GM19035 (cell line): ENCODE measurements around the gene MICU1.
"Not testable (repeated sequence)": the region's sequence is repeated elsewhere in the genome, so short reads cannot be mapped to it uniquely, and the experiment has no call there.

Source experiments
- ATAC-seq: cut with Tn5 transposase; IDR thresholded peaks from one replicate; pipeline ENCODE4 v1.9.1; 2021; ENCODE audit not compliant: unreplicated experiment

MICU1 gene

DNA sequence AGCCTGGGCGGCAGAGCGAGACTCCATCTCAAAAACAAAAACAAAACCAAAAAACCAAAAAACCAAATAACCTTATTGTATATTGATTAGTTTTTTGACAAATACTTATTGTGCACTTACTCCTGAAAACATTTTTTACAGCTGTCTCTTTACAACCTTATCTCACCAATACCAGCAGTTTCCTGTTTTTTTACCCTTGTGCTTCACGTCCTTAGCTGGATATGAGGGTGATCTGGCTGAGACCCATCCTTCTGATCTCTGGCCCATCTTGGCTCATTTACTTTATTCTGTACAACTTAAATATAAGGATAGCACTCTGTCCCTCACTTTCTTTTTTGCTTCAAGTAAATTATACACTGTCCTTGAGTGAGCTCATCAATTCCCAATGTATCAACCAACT lies 166.6 kb downstream of the MICU1 start:
- ATAC-seq: no peak

DNA sequence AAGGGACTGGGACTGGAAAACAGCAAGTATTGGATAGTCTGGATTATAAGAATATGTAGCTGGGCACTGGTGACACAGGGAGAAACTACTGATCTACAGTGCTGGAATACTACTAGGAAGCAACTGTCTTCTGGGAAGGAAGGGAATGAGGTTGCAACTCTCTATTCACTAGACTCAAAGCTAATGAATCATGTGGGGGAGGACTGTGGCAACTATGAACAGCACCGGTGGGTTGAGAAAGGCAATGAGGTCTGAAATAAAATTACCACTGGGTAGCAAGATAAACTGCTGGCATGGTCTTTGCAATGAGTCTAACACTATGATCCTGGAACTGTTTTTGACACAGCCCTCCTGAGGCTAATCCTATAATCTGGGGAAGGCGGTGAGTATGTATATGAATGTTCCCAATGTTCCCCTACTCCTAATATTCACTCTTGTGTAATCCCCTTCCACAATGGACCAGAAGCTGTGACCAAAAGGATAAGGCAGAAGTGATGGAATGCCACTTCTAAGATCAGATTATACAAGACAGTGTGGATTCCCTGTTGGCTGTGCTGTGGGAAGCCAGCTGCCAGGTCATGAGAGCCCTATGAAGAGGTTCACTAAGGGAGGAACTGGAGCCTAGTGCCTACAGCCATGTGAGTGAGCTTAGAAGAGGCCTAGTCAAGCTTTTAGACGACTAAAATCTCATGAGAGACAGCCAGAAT lies 169.8 kb downstream of the MICU1 start:
- no peak for ATAC-seq

DNA sequence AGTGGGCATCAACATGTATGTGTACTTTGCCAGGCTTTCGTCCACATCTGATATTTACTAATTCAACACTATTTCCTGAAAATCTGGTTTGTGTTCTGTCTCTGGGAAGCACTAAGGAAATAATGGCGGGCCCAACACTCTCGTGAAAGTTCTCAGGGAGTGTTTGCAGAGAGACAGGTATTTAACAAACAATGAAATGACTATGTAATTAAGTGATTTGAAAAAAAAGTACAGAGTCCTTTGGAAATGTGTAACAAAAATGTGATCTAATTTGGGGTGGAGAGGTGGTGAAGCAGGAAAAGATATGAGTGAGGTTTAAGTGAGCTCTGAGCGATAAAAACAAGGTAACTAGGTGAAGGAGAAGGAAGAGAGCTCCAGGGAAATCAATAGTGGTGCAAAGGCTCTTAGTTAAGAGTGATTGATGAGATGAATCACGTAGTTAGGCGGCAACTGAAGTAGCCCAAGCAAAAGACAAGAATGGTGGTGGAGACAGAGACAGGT lies 175.9 kb downstream of the MICU1 start:
- ATAC-seq: no peak

DNA sequence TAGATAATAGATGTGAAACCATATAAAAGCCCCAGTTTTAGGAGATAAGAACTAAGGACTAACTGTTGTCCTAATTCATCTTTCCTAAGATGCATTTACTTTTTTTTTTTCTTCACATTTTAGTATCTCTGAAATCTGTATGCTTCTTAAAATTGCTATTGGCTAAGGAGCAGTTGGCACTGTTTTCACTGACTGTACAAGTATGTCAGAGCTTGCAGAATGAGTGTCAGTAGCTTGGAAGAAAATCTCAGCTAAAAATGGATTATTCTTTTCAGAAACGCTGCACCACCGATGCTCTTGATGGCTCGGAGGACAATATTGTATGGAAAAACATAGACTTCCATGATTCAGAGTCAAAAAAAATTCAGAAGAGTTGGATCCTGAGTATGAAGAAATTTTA lies 180.0 kb downstream of the MICU1 start:
- ATAC-seq: no peak

DNA sequence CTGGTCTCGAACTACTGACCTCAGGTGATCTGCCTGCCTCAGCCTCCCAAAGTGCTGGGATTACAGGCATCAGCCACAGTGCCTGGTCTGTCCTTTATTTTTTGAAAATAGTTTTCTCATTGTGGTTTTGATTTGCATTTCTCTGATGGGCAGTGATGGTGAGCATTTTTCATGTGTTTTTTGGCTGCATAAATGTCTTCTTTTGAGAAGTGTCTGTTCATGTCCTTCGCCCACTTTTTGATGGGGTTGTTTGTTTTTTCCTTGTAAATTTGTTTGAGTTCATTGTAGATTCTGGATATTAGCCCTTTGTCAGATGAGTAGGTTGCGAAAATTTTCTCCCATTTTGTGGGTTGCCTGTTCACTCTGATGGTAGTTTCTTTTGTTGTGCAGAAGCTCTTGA lies 182.9 kb downstream of the MICU1 start:
- ATAC-seq: not testable (repeated sequence)

DNA sequence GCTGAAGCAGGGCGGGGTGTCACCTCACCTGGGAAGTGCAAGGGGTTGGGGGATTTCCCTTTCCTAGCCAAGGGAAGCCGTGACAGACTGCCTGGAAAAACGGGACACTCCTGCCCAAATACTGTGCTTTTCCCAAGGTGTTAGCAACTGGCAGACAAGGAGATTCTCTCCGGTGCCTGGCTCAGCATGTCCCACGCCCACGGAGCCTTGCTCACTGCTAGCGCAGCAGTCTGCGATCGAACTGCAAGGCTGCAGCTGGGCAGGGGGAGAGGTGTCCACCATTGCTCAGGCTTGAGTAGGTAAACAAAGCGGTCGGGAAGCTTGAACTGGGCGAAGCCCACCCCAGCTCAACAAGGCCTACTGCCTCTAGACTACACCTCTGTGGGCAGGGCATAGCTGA lies 190.3 kb downstream of the MICU1 start:
- ATAC-seq: no peak

DNA sequence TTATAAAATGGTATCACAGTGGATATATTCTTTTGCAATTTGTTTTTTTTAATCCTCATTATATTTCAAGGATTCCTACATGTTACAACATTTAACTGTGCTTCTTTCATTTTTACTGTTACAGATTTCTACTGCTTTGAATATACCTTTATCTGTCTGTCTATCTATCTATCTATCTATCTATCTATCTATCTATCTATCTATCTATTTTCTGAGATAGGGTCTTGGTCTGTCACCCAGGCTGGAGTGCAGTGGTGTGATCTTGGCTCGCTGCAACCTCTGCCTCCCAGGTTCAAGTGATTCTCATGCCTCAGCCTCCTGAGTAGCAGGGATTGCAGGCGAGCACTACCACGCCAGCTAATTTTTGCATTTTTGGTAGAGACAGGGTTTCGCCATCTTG lies 194.9 kb downstream of the MICU1 start:
- not testable (repeated sequence) for ATAC-seq

DNA sequence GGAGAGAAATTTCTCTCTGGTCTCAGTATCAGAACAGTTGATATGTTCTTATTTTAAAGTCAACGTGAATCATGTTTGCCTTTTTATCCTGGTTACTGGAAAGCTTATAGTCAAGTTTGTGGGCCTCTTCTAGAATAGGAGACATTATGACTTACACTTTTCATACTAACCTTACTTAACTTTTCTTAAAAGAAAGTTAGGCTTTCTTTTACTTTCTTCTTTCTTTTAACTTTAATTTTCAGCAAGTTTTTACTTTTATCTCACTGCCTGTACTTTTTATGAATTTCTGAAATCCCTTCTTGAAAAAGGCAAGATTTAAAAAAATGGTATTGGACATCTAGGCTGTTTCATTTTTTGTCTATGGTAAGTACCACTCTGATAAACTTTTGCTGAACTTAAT lies 195.9 kb downstream of the MICU1 start:
- no peak for ATAC-seq

DNA sequence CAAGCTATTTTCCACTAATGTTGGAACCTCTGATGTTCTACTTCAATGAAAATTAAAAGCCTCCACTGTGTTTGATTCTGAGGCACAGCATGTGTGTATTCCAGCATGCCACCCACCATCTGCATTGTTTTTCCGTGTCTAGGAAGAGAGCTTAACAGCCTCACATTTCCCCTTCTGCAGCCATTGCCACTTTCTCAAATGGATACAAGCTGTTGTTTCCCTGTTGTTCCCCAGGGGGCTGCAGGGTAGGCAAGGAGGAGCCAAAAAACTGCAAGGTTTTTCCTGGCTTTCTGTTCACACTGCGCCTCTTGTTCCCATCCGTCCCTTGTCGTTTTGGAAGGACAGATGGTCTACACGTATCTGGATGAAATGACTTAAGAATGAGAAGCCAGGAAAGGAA lies 198.9 kb downstream of the MICU1 start:
- ATAC-seq: no peak

DNA sequence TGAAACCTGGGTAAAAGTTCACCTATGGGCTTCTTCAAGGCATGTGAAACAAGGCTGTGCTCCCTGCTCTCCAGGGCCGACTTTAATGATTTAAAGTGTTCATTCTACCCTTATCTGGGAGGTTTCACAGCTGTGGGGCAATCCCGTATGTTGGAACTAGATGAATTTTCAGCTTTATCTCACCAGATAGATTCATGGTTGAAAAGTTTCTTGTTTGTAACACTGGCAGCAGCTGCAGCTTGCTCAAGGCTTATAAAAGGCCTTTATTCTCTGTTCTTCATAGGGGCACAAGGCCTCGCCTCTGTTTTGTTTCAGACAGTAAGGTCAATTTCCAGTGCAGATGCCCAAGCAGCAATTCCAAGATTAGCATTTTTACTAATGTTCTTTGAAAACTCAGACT lies 200.7 kb downstream of the MICU1 start:
- no peak for ATAC-seq

DNA sequence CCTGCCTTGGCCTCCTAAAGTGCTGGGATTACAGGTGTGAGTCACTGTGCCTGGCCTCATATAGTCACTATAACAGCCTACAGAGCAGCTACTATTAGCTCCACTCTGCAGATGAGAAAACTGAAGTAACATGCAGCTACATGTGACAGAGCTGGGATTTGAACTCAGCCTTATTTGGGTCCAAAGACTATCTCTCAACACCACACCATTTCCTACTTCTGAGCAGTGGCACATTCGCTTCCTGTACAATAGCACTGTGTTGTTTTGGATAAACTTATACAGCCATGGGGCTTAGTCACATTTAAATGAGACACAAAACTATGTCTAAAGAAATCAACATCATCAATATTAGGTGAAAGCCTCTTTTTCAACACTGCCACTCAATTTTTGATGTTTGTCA lies 201.3 kb downstream of the MICU1 start:
- no peak for ATAC-seq

DNA sequence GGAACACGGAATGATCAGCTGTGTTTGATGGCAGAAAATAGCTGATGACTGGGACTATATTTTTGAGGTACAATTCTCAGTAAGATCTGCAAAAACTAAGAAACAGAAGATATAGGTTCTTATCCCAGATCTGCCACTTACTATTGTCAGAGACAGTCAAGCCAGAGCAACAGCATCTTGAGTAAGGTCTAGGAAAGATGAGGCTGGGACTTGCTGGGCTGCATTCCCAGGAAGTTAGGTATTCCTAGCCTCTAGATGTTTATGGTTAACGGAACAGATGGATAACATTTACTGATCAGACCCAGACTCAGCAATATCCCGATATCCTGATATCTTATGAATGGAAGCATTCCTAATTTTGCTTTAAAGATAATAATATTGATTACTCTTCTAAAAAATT lies 202.5 kb downstream of the MICU1 start:
- ATAC-seq: no peak

DNA sequence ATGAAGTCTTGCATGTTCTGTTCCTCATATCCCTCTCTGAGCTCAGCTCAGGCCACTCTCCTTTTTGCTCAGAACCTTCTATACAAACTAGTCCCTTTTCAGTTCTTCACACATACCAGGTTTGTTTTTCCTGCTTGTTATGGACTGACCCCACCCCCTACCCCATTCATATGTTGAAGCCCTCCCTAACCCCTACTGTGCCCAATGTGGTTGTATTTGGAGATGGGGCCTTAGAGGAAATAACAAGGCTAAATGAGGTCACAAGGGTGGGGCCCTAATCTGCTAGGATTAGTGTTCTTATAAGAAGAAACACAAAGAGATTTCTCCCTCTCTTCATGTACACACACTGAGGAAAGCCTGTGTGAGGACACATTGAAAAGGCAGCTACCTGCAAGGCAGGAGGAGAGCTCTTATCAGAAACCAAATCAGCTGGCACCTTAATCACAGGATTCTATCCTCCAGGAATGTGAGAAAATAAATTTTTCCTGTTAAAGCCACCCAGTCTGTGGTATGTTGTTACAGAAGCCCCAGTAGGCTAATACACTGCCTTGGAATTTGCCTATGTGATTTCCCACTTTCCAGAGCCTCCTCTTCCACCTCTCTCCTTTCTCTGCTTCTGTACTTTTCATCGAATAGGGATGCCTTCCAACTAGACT lies 203.9 kb downstream of the MICU1 start:
- ATAC-seq: no peak

DNA sequence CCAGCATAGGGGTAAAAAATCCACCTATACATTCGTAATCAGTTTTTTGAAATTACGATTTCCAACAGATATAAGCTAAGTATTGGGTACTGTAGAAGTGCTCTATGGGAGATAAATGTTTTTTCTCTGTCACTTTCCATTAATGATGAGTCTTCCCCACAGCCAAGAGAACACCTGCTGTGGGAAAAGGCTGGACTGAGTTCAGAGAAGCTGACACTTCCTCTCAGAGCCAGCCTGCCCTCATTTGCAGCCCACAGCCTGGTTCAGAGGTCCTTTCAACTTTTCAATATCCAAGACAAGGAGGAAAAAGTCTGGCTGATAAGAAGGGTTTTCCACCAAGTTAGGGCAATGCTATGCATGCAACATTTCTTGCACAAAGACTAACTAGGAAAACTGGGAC lies 206.6 kb downstream of the MICU1 start:
- ATAC-seq: no peak

DNA sequence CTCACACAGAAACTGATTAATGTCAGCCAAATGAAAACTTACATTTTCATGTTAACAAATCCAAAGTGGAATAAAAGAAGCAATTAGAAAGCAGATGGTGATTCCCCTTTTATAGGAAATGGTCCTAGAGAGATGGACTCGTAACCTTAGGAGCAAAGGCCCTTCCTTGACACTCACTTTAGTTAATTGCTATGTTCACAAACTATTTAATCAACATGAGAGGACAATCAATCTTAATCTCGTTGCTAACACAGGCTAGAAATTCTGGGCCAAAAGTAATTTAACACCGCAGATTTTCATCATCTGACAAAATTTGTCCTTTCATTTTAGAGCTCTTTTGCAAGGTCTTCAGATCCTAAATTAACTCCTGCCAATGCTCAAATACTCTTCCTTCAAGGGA lies 207.2 kb downstream of the MICU1 start:
- no peak for ATAC-seq

DNA sequence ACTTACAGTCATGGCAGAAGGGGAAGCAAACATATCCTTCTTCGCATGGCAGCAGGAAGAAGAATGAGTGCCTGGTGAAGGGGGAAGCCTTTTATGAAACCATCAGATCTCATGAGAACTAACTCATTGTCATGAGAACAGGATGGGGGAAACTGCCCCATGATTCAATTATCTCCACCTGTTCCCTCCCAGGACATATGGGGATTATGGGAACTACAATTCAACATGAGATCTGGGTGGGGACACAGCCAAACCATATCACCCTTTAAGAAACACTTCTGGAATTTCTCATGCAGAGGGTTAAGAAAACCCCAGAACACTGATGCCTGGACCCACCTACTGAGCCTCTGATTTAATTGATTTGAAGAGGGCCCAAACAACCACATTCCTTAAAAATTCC lies 207.9 kb downstream of the MICU1 start:
- no peak for ATAC-seq

DNA sequence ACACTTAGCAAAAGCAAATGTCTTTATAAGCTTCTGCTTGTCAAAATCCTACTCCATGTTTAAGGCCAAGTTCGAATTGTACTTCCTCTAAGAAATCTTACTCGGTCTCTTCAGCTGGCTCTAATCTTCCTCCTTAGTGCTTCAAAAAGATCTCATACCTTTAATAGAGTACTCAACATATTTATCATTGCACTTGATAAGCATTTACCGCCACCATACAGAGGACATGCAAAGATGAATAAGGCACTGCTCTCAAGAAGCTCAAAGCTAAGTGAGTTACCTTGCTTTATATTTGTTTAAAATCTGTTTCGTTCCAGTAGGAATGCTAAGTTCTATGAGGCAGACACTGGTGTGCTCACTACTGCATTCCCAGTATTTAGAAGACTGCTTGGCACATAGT lies 209.2 kb downstream of the MICU1 start:
- ATAC-seq: no peak

DNA sequence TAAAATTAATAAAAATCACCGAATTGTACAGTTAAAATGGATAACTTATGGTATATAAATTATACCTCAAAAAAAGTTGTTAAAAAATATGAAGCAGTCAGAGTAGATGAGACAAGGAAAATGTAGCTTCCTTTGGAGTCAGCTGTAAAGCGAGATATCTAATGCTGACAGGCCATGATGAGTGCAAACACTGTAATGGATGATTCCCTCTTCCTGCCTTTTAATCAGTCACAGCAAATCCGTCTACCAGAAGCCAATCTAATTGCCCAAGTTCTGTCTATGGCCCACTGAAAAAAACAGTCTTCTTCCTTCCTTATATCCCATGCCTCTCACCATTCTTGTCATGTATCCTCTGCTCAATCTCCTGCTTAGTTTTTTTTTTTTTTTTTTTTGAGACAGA lies 211.2 kb downstream of the MICU1 start:
- ATAC-seq: no peak

DNA sequence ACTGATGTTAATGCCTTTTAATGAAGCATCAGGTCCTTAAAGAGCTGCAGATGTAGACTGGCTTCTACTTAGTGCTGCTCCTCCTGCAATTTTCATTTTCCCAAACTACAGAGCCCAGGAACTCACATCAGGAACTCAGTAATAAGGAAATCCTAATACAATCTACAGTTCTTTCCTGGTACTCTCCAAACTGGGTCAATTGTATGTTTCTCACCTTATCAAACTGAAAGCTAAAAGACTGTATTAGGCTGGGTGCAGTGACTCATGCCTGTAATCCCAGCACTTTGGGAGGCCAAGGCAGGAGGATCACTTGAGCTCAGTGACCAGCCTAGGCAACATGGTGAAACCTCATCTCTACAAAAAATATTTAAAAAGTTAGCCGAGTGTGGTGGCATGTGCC lies 216.7 kb downstream of the MICU1 start:
- ATAC-seq: no peak

DNA sequence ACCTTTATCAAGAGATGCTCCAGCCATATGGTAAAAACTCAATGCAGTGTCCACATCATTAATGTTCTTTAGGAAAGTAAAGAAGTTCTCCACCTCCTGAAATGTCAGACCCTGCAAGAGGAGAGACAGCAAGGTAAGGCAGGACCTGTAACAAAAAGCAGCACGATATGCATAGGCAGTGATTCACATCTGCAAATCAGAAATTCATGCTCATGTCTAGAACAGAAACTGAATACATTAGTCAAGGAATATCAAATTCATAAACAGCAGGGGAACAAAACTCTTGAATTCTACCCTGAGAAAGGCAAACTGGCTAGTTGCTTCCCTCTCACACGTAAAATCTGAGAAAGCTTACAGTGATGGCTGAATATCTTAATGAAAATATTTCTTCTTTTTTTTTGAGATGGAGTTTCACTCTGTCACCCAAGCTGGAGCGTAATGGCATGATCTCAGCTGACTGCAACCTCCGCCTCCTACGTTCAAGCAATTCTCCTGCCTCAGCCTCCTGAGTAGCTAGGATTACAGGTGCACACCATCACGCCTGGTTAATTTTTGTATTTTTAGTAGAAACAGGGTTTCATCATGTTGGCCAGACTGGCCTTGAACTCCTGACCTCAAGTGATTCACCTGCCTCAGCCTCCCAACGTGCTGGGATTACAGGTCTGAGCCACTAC lies 217.8 kb downstream of the MICU1 start:
- no peak for ATAC-seq

DNA sequence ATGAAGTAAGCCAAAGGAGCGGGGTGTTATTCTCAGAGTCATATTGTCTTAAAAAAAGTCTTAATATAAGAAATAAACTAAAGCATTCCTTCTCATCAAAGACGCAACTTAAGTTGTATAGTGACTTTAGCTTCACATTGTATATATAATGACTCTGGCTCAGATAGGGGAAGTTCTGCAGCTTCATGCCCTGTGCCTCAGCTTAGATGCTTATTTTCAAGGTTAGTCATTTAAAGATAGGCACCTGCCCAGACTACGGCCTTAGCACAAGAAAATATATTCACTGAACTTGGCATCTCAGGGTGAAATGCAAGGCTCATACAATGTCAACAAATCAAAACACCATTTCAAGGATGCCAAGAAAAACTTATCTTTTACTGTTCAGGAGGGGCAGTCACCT lies 218.4 kb downstream of the MICU1 start:
- ATAC-seq: no peak

DNA sequence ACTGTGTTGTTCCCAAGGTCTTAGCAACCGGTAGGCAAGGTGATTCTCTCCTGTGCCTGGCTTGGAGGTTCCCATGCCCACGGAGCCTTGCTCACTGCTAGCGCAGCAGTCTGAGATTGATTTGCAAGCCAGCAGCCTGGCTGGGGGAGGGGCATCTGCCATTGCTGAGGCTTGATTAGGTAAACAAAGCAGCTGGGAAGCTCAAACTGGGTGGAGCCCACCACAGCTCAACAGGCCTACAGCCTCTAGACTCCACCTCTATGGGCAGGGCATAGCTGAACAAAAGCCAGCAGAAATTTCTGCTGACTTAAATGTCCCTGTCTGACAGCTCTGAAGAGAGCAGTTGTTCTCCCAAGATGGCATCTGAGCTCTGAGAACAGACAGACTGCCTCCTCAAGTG lies 230.3 kb downstream of the MICU1 start:
- ATAC-seq: not testable (repeated sequence)
